Loucy (cell line): Measurements from ENCODE around the gene CILP.

Source experiments
- H2AFZ ChIP-seq: fragments of 200-600 bp; sonication (generic); 2 replicates; pipeline ENCODE4 v1.6.0; 2016; ENCODE audit warnings: antibody characterized with exemption, mild to moderate bottlenecking, low read length, moderate library complexity
- H3F3A ChIP-seq: fragments of 200-600 bp; 2 replicates; pipeline ENCODE4 v1.6.0; 2016; ENCODE audit warnings: antibody characterized with exemption, low read depth, mild to moderate bottlenecking
- H3K27me3 ChIP-seq: fragments of 200-600 bp; sonication (generic); 2 replicates; pipeline ENCODE4 v1.6.1; 2014; ENCODE audit warnings: low read length, mild to moderate bottlenecking; ENCODE audit not compliant: insufficient read depth, poor library complexity, severe bottlenecking
- H3K36me3 ChIP-seq: fragments of 200-600 bp; sonication (generic); 2 replicates; pipeline ENCODE4 v1.6.1; 2016; ENCODE audit warnings: low read length; ENCODE audit not compliant: insufficient read depth
- H3K4me1 ChIP-seq: fragments of 200-600 bp; sonication (generic); 2 replicates; pipeline ENCODE4 v1.5.1; 2014; ENCODE audit warnings: low read length, mild to moderate bottlenecking; ENCODE audit not compliant: insufficient read depth, poor library complexity, severe bottlenecking
- H3K4me2 ChIP-seq: fragments of 200-600 bp; sonication (generic); 2 replicates; pipeline ENCODE4 v1.6.0; 2014; ENCODE audit warnings: antibody characterized with exemption, low read length, low read depth, mild to moderate bottlenecking; ENCODE audit not compliant: poor library complexity, severe bottlenecking
- H3K4me3 ChIP-seq: fragments of 200-600 bp; sonication (generic); 2 replicates; pipeline ENCODE4 v1.5.1; 2014; ENCODE audit warnings: low read length, mild to moderate bottlenecking, mixed read lengths; ENCODE audit not compliant: poor library complexity, severe bottlenecking
- H3K79me2 ChIP-seq: fragments of 200-600 bp; sonication (generic); 2 replicates; pipeline ENCODE4 v1.6.1; 2014; ENCODE audit warnings: low read length; ENCODE audit not compliant: insufficient read depth
- H3K9ac ChIP-seq: fragments of 200-600 bp; sonication (generic); 2 replicates; pipeline ENCODE4 v1.6.0; 2014; ENCODE audit warnings: mild to moderate bottlenecking, low read depth, low read length, moderate library complexity; ENCODE audit not compliant: poor library complexity, severe bottlenecking
- H3K9me2 ChIP-seq: fragments of 200-600 bp; sonication (generic); replicated peaks from 2 replicates; pipeline ENCODE4 v1.6.1; 2016; ENCODE audit warnings: low read depth, low read length, mixed read lengths
- H3K9me3 ChIP-seq: fragments of 200-600 bp; sonication (generic); 2 replicates; pipeline ENCODE4 v1.6.1; 2014; ENCODE audit warnings: mild to moderate bottlenecking, antibody characterized with exemption, low read length, low read depth; ENCODE audit not compliant: insufficient read depth
- H4K20me1 ChIP-seq: fragments of 200-600 bp; sonication (generic); 2 replicates; pipeline ENCODE4 v1.6.0; 2014; ENCODE audit warnings: antibody characterized with exemption, low read length, mild to moderate bottlenecking; ENCODE audit not compliant: insufficient read depth, poor library complexity, severe bottlenecking
- CTCF ChIP-seq: fragments of 200-600 bp; sonication (generic); conservative IDR thresholded peaks from 2 replicates; pipeline ENCODE4 v1.5.1; 2014; ENCODE audit warnings: mild to moderate bottlenecking, antibody characterized with exemption, low read length
- EZH2phosphoT487 ChIP-seq: fragments of 200-600 bp; IDR thresholded peaks from 2 replicates; pipeline ENCODE4 v1.6.1; 2018; ENCODE audit warnings: antibody characterized with exemption, mild to moderate bottlenecking, moderate library complexity, borderline replicate concordance

CILP gene

GRCh38 chr15:65174509-65174908 lies 36.8 kb downstream of the CILP start:
- Histone ChIP-seq H3K4me1 (peaks cover 7% of the 10 kb centered on the region), H3K9ac (no peak overlapping the region), H2AFZ (no peak overlapping the region), H3K79me2 (peaks cover 26% of the 10 kb centered on the region; the same call in 1 of the 2 replicates), H4K20me1 (peaks cover 14% of the 10 kb centered on the region), H3K27me3 (no peaks in the 10 kb centered on the region), H3K9me3 (no peaks in the 10 kb centered on the region), H3K4me3 (no peak overlapping the region), H3K9me2 (no peaks in the 10 kb centered on the region), H3F3A (no peaks in the 10 kb centered on the region), H3K4me2 (no peak overlapping the region), H3K36me3 (peaks cover 66% of the 10 kb centered on the region; the same call in 1 of the 2 replicates)
- no peak for TF ChIP-seq EZH2phosphoT487
- no peak for TF ChIP-seq CTCF

GRCh38 chr15:65172531-65172930 lies 38.7 kb downstream of the CILP start:
- H2AFZ ChIP-seq: no peak overlapping the region
- no peak overlapping the region for H3K9ac ChIP-seq
- H3K9me3 ChIP-seq: no peaks in the 10 kb centered on the region
- no peaks in the 10 kb centered on the region for H3F3A ChIP-seq
- peaks cover 54% of the 10 kb centered on the region; the same call in 1 of the 2 replicates for H3K36me3 ChIP-seq
- no peaks in the 10 kb centered on the region for H3K4me1 ChIP-seq
- H3K4me2 ChIP-seq: no peak overlapping the region
- peaks cover 18% of the 10 kb centered on the region; the same call in 1 of the 2 replicates for H3K79me2 ChIP-seq
- H3K4me3 ChIP-seq: no peak overlapping the region
- no peaks in the 10 kb centered on the region for H3K27me3 ChIP-seq
- H4K20me1 ChIP-seq: no peaks in the 10 kb centered on the region
- no peak for TF ChIP-seq CTCF
- no peak for TF ChIP-seq EZH2phosphoT487
- H3K9me2 ChIP-seq: no peaks in the 10 kb centered on the region

GRCh38 chr15:65171428-65171827 lies 39.8 kb downstream of the CILP start:
- H3K9ac ChIP-seq: no peak overlapping the region
- H4K20me1 ChIP-seq: no peaks in the 10 kb centered on the region
- peaks cover 12% of the 10 kb centered on the region for H3K79me2 ChIP-seq
- no peaks in the 10 kb centered on the region for H3K9me3 ChIP-seq
- no peak overlapping the region for H3K4me2 ChIP-seq
- H3K9me2 ChIP-seq: no peaks in the 10 kb centered on the region
- H2AFZ ChIP-seq: no peak overlapping the region
- no peaks in the 10 kb centered on the region for H3K27me3 ChIP-seq
- H3K4me1 ChIP-seq: no peaks in the 10 kb centered on the region
- H3K36me3 ChIP-seq: peaks cover 52% of the 10 kb centered on the region; the same call in 1 of the 2 replicates
- TF ChIP-seq EZH2phosphoT487: no peak
- H3F3A ChIP-seq: no peaks in the 10 kb centered on the region
- H3K4me3 ChIP-seq: no peak overlapping the region

GRCh38 chr15:65165875-65166274 lies 45.4 kb downstream of the CILP start:
- TF ChIP-seq EZH2phosphoT487 (no peak), CTCF (no peak)
- no peaks in the 10 kb centered on the region for H3K9me3 ChIP-seq
- no peaks in the 10 kb centered on the region for H3F3A ChIP-seq
- H3K36me3 ChIP-seq: peaks cover 61% of the 10 kb centered on the region
- H3K4me1 ChIP-seq: no peaks in the 10 kb centered on the region
- H4K20me1 ChIP-seq: peaks cover 5% of the 10 kb centered on the region
- H3K9ac ChIP-seq: no peak overlapping the region
- peaks cover 19% of the 10 kb centered on the region for H3K79me2 ChIP-seq
- no peaks in the 10 kb centered on the region for H3K9me2 ChIP-seq
- H3K4me2 ChIP-seq: no peak overlapping the region
- H3K27me3 ChIP-seq: no peaks in the 10 kb centered on the region
- no peak overlapping the region for H2AFZ ChIP-seq
- H3K4me3 ChIP-seq: no peak overlapping the region
